ENCODE data around the gene CPPED1. TPM values are rescaled to one million over a fixed set of nuclear protein-coding genes. Genes with fewer than 3 reads are reported as not detected.

Gene CPPED1
- total RNA-seq, 2 donors from 2014 or later = 24.8 to 61.0 TPM

DNA sequence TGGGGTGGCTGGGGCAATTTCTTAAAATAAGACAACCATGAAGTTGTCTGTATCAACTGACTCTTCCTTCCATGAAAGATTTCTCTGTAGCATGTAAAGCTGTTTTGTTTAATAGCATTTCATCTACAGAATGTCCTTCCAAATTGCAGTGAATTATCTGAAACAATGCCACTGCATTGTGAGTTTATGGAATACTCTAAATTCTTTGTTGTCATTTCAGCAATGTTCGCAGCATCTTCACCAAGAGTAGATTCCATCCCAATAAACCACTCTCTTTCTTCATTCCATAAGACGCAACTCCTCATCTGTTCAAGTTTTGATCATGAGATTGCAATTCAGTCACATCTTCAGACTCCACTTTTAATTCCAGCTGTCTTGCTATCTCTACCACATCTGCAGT lies 54.6 kb downstream of the CPPED1 start:
- TF ChIP-seq POLR2A (IDR thresholded peaks at IDR 0.05) (no peak), POLR2AphosphoS5 (IDR thresholded peaks at IDR 0.05) (no peak)
- TF ChIP-seq, protein P1, sequence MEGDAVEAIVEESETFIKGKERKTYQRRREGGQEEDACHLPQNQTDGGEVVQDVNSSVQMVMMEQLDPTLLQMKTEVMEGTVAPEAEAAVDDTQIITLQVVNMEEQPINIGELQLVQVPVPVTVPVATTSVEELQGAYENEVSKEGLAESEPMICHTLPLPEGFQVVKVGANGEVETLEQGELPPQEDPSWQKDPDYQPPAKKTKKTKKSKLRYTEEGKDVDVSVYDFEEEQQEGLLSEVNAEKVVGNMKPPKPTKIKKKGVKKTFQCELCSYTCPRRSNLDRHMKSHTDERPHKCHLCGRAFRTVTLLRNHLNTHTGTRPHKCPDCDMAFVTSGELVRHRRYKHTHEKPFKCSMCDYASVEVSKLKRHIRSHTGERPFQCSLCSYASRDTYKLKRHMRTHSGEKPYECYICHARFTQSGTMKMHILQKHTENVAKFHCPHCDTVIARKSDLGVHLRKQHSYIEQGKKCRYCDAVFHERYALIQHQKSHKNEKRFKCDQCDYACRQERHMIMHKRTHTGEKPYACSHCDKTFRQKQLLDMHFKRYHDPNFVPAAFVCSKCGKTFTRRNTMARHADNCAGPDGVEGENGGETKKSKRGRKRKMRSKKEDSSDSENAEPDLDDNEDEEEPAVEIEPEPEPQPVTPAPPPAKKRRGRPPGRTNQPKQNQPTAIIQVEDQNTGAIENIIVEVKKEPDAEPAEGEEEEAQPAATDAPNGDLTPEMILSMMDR (IDR thresholded peaks at IDR 0.05) = no peak
- intact Hi-C loops (cut with DNase I) = no loop called here
- Histone ChIP-seq H3K9me3 (no peaks in the 10 kb centered on the region), H3K27me3 (replicated peaks; ENCODE audit: insufficient read depth) (no peaks in the 10 kb centered on the region), H3K36me3 (no peaks in the 10 kb centered on the region), H3K27ac (no peak overlapping the region), H3K4me1 (replicated peaks) (peaks cover 2% of the 10 kb centered on the region), H3K4me3 (no peak overlapping the region)
- WGBS = 88% methylated on average over 2 of the region's 2 CpGs
- no peak for DNase-seq (ENCODE audit: low spot score)

DNA sequence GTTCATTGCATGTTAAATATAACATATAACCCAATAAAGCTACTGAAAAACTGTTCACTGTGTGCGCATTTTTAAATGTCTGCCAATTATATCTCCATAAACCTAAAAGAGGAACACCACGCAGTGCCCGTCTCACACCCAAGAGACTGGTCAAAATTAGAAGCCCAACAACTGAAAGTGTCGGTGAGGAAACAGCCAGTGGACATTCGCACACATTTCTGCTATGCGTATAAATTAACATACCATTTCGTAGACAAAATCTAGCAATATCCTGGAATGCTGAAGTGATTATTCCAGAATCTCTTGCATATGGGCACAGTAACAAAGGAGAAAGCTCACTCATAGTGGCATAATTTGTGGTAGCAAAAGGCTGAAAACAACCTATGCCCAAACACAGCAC lies 55.9 kb downstream of the CPPED1 start:
- H3K9me3 ChIP-seq = no peaks in the 10 kb centered on the region
- H3K27ac ChIP-seq = no peak overlapping the region
- H3K4me3 ChIP-seq = no peak overlapping the region
- WGBS = 93% methylated on average over 7 of the region's 7 CpGs
- H3K27me3 ChIP-seq (replicated peaks; ENCODE audit: insufficient read depth) = no peaks in the 10 kb centered on the region
- no peaks in the 10 kb centered on the region for H3K4me1 ChIP-seq (replicated peaks)
- no peaks in the 10 kb centered on the region for H3K36me3 ChIP-seq
- no peak for DNase-seq (ENCODE audit: low spot score)
- intact Hi-C loops (cut with DNase I) = no loop called here
- TF ChIP-seq POLR2AphosphoS5 (IDR thresholded peaks at IDR 0.05) (no peak), POLR2A (IDR thresholded peaks at IDR 0.05) (no peak)
- TF ChIP-seq, protein P1 (IDR thresholded peaks at IDR 0.05) = no peak

DNA sequence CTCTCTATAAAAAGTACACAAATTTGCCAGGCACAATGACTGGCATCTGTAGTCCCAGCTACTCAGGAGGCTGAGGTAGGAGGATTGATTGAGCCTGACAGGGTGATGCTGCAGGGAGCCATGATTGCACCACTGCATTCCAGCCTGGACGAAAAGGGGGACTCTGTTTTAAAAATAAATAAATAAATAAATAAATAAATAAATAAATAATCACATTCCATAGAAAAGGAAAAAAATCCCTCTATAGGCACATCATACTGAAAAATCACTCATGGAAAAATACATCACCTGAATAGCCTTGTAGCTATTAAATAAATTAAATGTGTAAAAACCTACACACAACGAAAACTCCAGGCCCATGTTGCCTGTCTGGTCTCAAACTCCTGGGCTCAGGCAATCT lies 56.4 kb downstream of the CPPED1 start:
- TF ChIP-seq POLR2A (IDR thresholded peaks at IDR 0.05) = no peak
- TF ChIP-seq, protein P1 (IDR thresholded peaks at IDR 0.05) = no peak
- no peak for TF ChIP-seq POLR2AphosphoS5 (IDR thresholded peaks at IDR 0.05)
- Histone ChIP-seq H3K27me3 (replicated peaks; ENCODE audit: insufficient read depth) (no peaks in the 10 kb centered on the region), H3K4me3 (no peak overlapping the region), H3K36me3 (no peaks in the 10 kb centered on the region), H3K9me3 (no peaks in the 10 kb centered on the region), H3K4me1 (replicated peaks) (no peaks in the 10 kb centered on the region), H3K27ac (no peak overlapping the region)
- intact Hi-C loops (cut with DNase I) = no loop called here
- WGBS = 89% methylated on average over 2 of the region's 2 CpGs
- DNase-seq (ENCODE audit: low spot score) = no peak

DNA sequence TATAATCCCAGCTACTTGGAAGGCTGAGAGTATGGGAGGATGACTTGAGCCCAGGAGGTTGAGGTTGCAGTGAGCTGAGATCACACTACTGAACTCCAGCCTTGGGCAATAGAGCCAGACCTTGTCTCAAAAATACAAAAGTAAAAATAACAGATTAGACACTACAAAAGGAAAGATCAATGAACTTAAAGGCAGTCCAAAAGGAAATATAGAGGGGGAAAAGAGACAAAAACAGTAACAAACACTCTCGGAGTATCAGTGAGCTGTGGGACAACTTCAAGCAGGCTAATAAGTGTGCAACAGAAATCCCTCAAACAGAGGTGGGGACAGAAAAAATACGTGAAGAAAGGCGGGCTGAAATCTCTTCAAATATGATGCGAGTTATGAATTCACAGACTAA lies 58.8 kb downstream of the CPPED1 start:
- H3K4me1 ChIP-seq (replicated peaks) = no peaks in the 10 kb centered on the region
- no peaks in the 10 kb centered on the region for H3K9me3 ChIP-seq
- H3K4me3 ChIP-seq = no peak overlapping the region
- DNase-seq (ENCODE audit: low spot score) = no peak
- no peak overlapping the region for H3K27ac ChIP-seq
- 95% methylated on average over 4 of the region's 4 CpGs for WGBS
- no peaks in the 10 kb centered on the region for H3K36me3 ChIP-seq
- intact Hi-C loops (cut with DNase I) = no loop called here
- no peaks in the 10 kb centered on the region for H3K27me3 ChIP-seq (replicated peaks; ENCODE audit: insufficient read depth)
- TF ChIP-seq, protein P1 (IDR thresholded peaks at IDR 0.05) = no peak
- no peak for TF ChIP-seq POLR2A (IDR thresholded peaks at IDR 0.05)
- no peak for TF ChIP-seq POLR2AphosphoS5 (IDR thresholded peaks at IDR 0.05)

DNA sequence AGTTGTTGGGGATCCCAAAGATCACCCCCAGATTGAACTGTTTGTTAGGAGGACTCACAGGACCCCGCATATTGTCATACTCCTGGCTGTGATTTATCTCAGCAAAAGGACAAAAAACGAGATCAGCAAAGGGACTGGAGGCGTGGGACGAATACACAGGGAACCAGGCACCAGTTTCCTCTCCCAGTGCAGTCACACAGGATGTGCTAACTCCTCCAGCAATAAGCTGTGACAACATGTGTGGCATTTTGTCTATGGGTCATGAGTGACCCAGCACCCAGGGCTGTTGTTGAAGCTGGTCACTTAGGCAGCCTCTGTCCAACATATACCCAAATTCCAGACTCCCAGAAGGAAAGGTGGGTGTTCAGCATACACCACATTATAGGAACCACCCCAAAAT lies 60.9 kb downstream of the CPPED1 start:
- 92% methylated on average over 4 of the region's 4 CpGs for WGBS
- Histone ChIP-seq H3K36me3 (no peaks in the 10 kb centered on the region), H3K9me3 (no peaks in the 10 kb centered on the region), H3K27me3 (replicated peaks; ENCODE audit: insufficient read depth) (no peaks in the 10 kb centered on the region), H3K4me1 (replicated peaks) (no peaks in the 10 kb centered on the region), H3K4me3 (no peak overlapping the region), H3K27ac (no peak overlapping the region)
- intact Hi-C loops (cut with DNase I) = no loop called here
- no peak for DNase-seq (ENCODE audit: low spot score)
- TF ChIP-seq POLR2AphosphoS5 (IDR thresholded peaks at IDR 0.05) = no peak
- no peak for TF ChIP-seq POLR2A (IDR thresholded peaks at IDR 0.05)
- TF ChIP-seq, protein P1 (IDR thresholded peaks at IDR 0.05) = no peak

Data from prostate gland (tissue), 2 donors.